IPS-NIHi7 (cell line): Measurements from ENCODE around the gene S100P.
A peak's percentile ranks its signal among the peaks of the same experiment; 100 is the strongest.

ENCODE experiments used
- DNase-seq: peaks from one replicate; pipeline ENCODE4 v3.0.0; 2012; ENCODE audit warnings: mixed read lengths; ENCODE audit errors: extremely low spot score

Gene S100P

GRCh38 chr4:6697131-6697530 lies 3.5 kb downstream of the S100P start:
- DNase-seq = no peak

GRCh38 chr4:6699388-6699787 lies 5.7 kb downstream of the S100P start:
- DNase-seq = no peak

GRCh38 chr4:6699903-6700302 lies 6.2 kb downstream of the S100P start:
- DNase-seq = no peak

- DNase-seq = peak; percentile 86
Measured at GRCh38 chr4:6701371-6701770, 7.7 kb downstream of the S100P start.

- no peak for DNase-seq
Measured at GRCh38 chr4:6702761-6703160, 9.1 kb downstream of the S100P start.

GRCh38 chr4:6703786-6704185 lies 10.1 kb downstream of the S100P start:
- DNase-seq = no peak

- DNase-seq = no peak
Measured at GRCh38 chr4:6705646-6706045, 12.0 kb downstream of the S100P start.

GRCh38 chr4:6706173-6706572 lies 12.5 kb downstream of the S100P start:
- no peak for DNase-seq

- DNase-seq = peak; percentile 96
Measured at GRCh38 chr4:6709230-6710114, 15.8 kb downstream of the S100P start, which contains the start of gene MRFAP1L1. TSS of gene MRFAP1L1 (minus strand) at chr4:6709865. CDS start at chr4:6709629, 236 bp downstream.

- no peak for DNase-seq
Measured at GRCh38 chr4:6710282-6710681, 16.6 kb downstream of the S100P start.

GRCh38 chr4:6710996-6711395 lies 17.3 kb downstream of the S100P start:
- DNase-seq = no peak

- no peak for DNase-seq
Measured at GRCh38 chr4:6714954-6715353, 21.3 kb downstream of the S100P start.

- DNase-seq = no peak
Measured at GRCh38 chr4:6715704-6716017, 22.0 kb downstream of the S100P start.

- DNase-seq = peak; percentile 94
Measured at GRCh38 chr4:6716018-6716911, 22.6 kb downstream of the S100P start, which contains the start of gene BLOC1S4. TSS of gene BLOC1S4 (plus strand) at chr4:6716174. CDS start at chr4:6716210, 36 bp downstream.

- no peak for DNase-seq
Measured at GRCh38 chr4:6716958-6717655, 23.4 kb downstream of the S100P start.

- no peak for DNase-seq
Measured at GRCh38 chr4:6718932-6719610, 25.4 kb downstream of the S100P start.

GRCh38 chr4:6719611-6720179 lies 26.0 kb downstream of the S100P start:
- DNase-seq = no peak

GRCh38 chr4:6720202-6720699 lies 26.6 kb downstream of the S100P start:
- DNase-seq = peak; percentile 95

GRCh38 chr4:6721121-6721520 lies 27.4 kb downstream of the S100P start:
- no peak for DNase-seq

GRCh38 chr4:6722891-6723290 lies 29.2 kb downstream of the S100P start:
- DNase-seq = no peak

GRCh38 chr4:6723851-6724250 lies 30.2 kb downstream of the S100P start:
- no peak for DNase-seq
